Measurements from ENCODE around the gene ASCC1. TPM values are rescaled to one million over a fixed set of nuclear protein-coding genes. Genes with fewer than 3 reads are reported as not detected.

Gene ASCC1
- total RNA-seq, 2 donors from 2014 or later: 27.2 to 37.0 TPM

GRCh38 chr10:72126184-72126871, 89.7 kb downstream of the ASCC1 start:
- no peak for DNase-seq (ENCODE audit: low spot score)
- no peaks in the 10 kb centered on the region for H3K36me3 ChIP-seq
- H3K4me3 ChIP-seq: no peak overlapping the region
- H3K27ac ChIP-seq: no peak overlapping the region
- no peaks in the 10 kb centered on the region for H3K27me3 ChIP-seq
- no peaks in the 10 kb centered on the region for H3K9me3 ChIP-seq
- no peaks in the 10 kb centered on the region for H3K4me1 ChIP-seq
- TF ChIP-seq CTCF (IDR thresholded peaks at IDR 0.05): peak; percentile 15 to 57

DNA sequence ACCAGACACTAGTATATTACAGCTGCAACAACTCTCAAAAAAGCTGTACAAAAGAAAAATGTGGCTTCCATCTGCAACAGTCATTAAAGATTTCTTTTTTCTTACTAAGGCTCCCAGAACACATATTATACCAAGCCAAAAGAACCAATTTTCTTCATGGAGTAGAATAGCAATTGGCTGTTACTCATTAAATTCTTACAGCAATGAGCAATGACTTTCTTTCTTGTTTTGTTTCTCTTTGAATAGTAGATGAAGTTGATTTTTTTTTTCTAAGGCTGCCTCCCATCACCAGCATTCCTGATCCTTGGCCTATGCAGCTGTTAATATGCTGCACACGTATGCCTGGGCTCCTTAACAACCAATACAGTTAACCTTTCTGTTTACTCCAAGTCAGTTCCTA, 91.1 kb downstream of the ASCC1 start:
- H3K27ac ChIP-seq: peak overlapping the region in 1 of 2 donors; percentile 14
- DNase-seq (ENCODE audit: low spot score): no peak
- H3K36me3 ChIP-seq: no peaks in the 10 kb centered on the region
- no peaks in the 10 kb centered on the region for H3K27me3 ChIP-seq
- no peak for TF ChIP-seq CTCF (IDR thresholded peaks at IDR 0.05)
- H3K4me1 ChIP-seq: no peaks in the 10 kb centered on the region
- no peak overlapping the region for H3K4me3 ChIP-seq
- H3K9me3 ChIP-seq: no peaks in the 10 kb centered on the region

DNA sequence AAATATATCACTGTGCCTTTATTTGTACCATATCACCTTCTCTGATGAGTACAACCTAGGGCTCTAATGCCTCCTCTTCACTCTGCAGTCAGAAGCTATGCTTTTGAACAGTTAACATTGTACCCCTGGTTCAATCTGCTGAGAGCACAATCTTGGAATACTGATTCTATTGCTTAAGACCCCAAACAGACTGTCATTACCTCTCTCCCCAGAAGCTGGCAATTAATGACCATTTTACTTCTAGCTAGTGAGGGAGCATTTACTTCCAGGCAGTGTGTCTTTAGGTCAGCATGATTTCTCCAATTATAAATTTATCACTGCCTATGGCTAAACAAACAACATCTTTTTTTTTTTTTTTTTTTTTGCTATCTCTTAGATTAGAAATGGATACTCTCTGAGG, 91.7 kb downstream of the ASCC1 start:
- H3K27me3 ChIP-seq: no peaks in the 10 kb centered on the region
- no peaks in the 10 kb centered on the region for H3K9me3 ChIP-seq
- H3K4me1 ChIP-seq: no peaks in the 10 kb centered on the region
- no peak for DNase-seq (ENCODE audit: low spot score)
- H3K4me3 ChIP-seq: no peak overlapping the region
- no peak for TF ChIP-seq CTCF (IDR thresholded peaks at IDR 0.05)
- no peaks in the 10 kb centered on the region for H3K36me3 ChIP-seq
- H3K27ac ChIP-seq: no peak overlapping the region

DNA sequence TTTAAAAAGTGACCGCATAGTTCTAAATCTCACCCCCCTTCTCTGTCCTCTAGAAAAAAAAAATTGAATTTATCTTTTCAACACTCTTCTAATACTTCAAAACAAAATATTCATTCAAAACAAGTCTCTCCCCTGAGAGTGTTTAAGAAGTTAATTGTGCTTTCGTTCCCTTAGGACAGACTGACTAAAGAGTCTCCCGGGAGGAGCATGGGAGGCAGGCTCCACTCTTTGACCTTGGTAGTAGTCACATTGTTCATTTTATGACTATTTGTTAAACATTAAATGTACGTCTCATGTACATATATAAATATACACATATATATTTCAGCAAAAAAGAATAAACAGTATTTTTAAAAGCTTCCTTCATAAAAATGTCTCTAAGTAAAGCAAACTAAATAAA, 92.5 kb downstream of the ASCC1 start:
- no peak overlapping the region for H3K27ac ChIP-seq
- H3K27me3 ChIP-seq: no peaks in the 10 kb centered on the region
- H3K4me1 ChIP-seq: no peaks in the 10 kb centered on the region
- no peak for TF ChIP-seq CTCF (IDR thresholded peaks at IDR 0.05)
- no peaks in the 10 kb centered on the region for H3K36me3 ChIP-seq
- DNase-seq (ENCODE audit: low spot score): no peak
- H3K9me3 ChIP-seq: no peaks in the 10 kb centered on the region
- H3K4me3 ChIP-seq: no peak overlapping the region

- no peak for TF ChIP-seq CTCF (IDR thresholded peaks at IDR 0.05)
- H3K4me1 ChIP-seq: no peaks in the 10 kb centered on the region
- no peak for DNase-seq (ENCODE audit: low spot score)
Observed at GRCh38 chr10:72122221-72122620, 93.9 kb downstream of the ASCC1 start.

GRCh38 chr10:72121389-72121788, 94.7 kb downstream of the ASCC1 start:
- H3K4me1 ChIP-seq: no peaks in the 10 kb centered on the region
- no peaks in the 10 kb centered on the region for H3K27me3 ChIP-seq
- H3K36me3 ChIP-seq: peaks cover 6% of the 10 kb centered on the region
- no peak overlapping the region for H3K27ac ChIP-seq
- H3K4me3 ChIP-seq: no peak overlapping the region
- H3K9me3 ChIP-seq: no peaks in the 10 kb centered on the region
- no peak for TF ChIP-seq CTCF (IDR thresholded peaks at IDR 0.05)
- no peak for DNase-seq (ENCODE audit: low spot score)

More at GRCh38 chr10:72122221-72122620, 93.9 kb downstream of the ASCC1 start:
- Histone ChIP-seq H3K36me3 (peaks cover 2% of the 10 kb centered on the region), H3K27ac (no peak overlapping the region), H3K27me3 (no peaks in the 10 kb centered on the region), H3K9me3 (no peaks in the 10 kb centered on the region), H3K4me3 (no peak overlapping the region)
